ENCODE data around the gene ZNF277.

GRCh38 chr7:112168915-112169314, 37.6 kb upstream of the ZNF277 start:
- TF ChIP-seq, protein P1, sequence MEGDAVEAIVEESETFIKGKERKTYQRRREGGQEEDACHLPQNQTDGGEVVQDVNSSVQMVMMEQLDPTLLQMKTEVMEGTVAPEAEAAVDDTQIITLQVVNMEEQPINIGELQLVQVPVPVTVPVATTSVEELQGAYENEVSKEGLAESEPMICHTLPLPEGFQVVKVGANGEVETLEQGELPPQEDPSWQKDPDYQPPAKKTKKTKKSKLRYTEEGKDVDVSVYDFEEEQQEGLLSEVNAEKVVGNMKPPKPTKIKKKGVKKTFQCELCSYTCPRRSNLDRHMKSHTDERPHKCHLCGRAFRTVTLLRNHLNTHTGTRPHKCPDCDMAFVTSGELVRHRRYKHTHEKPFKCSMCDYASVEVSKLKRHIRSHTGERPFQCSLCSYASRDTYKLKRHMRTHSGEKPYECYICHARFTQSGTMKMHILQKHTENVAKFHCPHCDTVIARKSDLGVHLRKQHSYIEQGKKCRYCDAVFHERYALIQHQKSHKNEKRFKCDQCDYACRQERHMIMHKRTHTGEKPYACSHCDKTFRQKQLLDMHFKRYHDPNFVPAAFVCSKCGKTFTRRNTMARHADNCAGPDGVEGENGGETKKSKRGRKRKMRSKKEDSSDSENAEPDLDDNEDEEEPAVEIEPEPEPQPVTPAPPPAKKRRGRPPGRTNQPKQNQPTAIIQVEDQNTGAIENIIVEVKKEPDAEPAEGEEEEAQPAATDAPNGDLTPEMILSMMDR (IDR thresholded peaks at IDR 0.05): no peak
- TF ChIP-seq POLR2AphosphoS5 (IDR thresholded peaks at IDR 0.05): no peak
